HepG2 (cell line): ENCODE measurements around the gene METTL1. TPM values are rescaled to one million over a fixed set of nuclear protein-coding genes. Genes with fewer than 3 reads are reported as not detected.
A peak's percentile ranks its signal among the peaks of the same experiment; 100 is the strongest.

ENCODE experiments used
- ATF1 ChIP-seq: IDR thresholded peaks from 2 replicates; pipeline ENCODE4 v1.6.1; 2016; ENCODE audit warnings: mild to moderate bottlenecking, control low read depth
- ATF6 ChIP-seq: sonication (generic); formaldehyde crosslinking; conservative IDR thresholded peaks from 2 replicates; pipeline ENCODE4 v1.4.0; 2020; ENCODE audit warnings: missing genetic modification reagents
- BRF2 ChIP-seq: sonication (generic); formaldehyde crosslinking; IDR thresholded peaks from 2 replicates; pipeline ENCODE4 v1.8.1; 2022; ENCODE audit warnings: mild to moderate bottlenecking, missing genetic modification reagents
- CCDC6 ChIP-seq: sonication (generic); formaldehyde crosslinking; IDR thresholded peaks from 2 replicates; pipeline ENCODE4 v1.8.1; 2022; ENCODE audit warnings: mild to moderate bottlenecking, missing genetic modification reagents, moderate library complexity
- CENPBD1 ChIP-seq: sonication (generic); formaldehyde crosslinking; IDR thresholded peaks from 2 replicates; pipeline ENCODE4 v1.8.0; 2022; ENCODE audit warnings: missing genetic modification reagents, low read depth, mild to moderate bottlenecking, borderline replicate concordance
- CHD4 ChIP-seq: fragments of 200-600 bp; sonication (generic); IDR thresholded peaks from 2 replicates; pipeline ENCODE4 v1.7.0; 2017; ENCODE audit warnings: mild to moderate bottlenecking, low read length, borderline replicate concordance
- DZIP1 ChIP-seq: sonication (generic); formaldehyde crosslinking; IDR thresholded peaks from 2 replicates; pipeline ENCODE4 v1.5.0; 2020; ENCODE audit warnings: mild to moderate bottlenecking, missing genetic modification reagents
- HES4 ChIP-seq: sonication (generic); formaldehyde crosslinking; IDR thresholded peaks from 2 replicates; pipeline ENCODE4 v1.9.0; 2021; ENCODE audit warnings: mild to moderate bottlenecking, missing genetic modification reagents, borderline replicate concordance
- HOXA7 ChIP-seq: sonication (generic); formaldehyde crosslinking; IDR thresholded peaks from 2 replicates; pipeline ENCODE4 v1.8.1; 2022; ENCODE audit warnings: mild to moderate bottlenecking, missing genetic modification reagents, moderate library complexity
- ISX ChIP-seq: sonication (generic); formaldehyde crosslinking; conservative IDR thresholded peaks from 2 replicates; pipeline ENCODE4 v1.5.0; 2020; ENCODE audit warnings: missing genetic modification reagents
- KMT2B ChIP-seq: IDR thresholded peaks from 2 replicates; pipeline ENCODE4 v1.6.1; 2016; ENCODE audit warnings: missing genetic modification reagents, missing compliant biosample characterization
- MAZ ChIP-seq, 2 experiments: sonication (generic) in 1 of 2; formaldehyde crosslinking in 1 of 2; IDR thresholded peaks; 2 replicates each; pipeline versions ENCODE4 v1.5.0 to v1.6.1; 2012 to 2020; ENCODE audit warnings: low read depth in 2 of 2, mild to moderate bottlenecking in 2 of 2, borderline replicate concordance in 1 of 2, improper control_type of control experiment in 1 of 2, low read length in 1 of 2, missing genetic modification reagents in 1 of 2, moderate library complexity in 1 of 2
- NFRKB ChIP-seq: fragments of 450-650 bp; IDR thresholded peaks from 2 replicates; pipeline ENCODE4 v1.6.1; 2017
- NFYB ChIP-seq: sonication (generic); formaldehyde crosslinking; IDR thresholded peaks from 2 replicates; pipeline ENCODE4 v1.4.0; 2020; ENCODE audit warnings: missing genetic modification reagents
- RBM39 ChIP-seq: fragments of 200-400 bp; formaldehyde crosslinking; IDR thresholded peaks from one replicate; pipeline ENCODE4 v1.6.1; 2018; ENCODE audit warnings: antibody characterized with exemption, mild to moderate bottlenecking, low read depth, low read length; ENCODE audit not compliant: poor library complexity, severe bottlenecking
- SYNCRIP ChIP-seq: fragments of 200-400 bp; formaldehyde crosslinking; IDR thresholded peaks from 2 replicates; pipeline ENCODE4 v1.6.1; 2018; ENCODE audit warnings: mild to moderate bottlenecking, low read depth, low read length; ENCODE audit not compliant: insufficient read depth
- ZMYM4 ChIP-seq: sonication (generic); formaldehyde crosslinking; IDR thresholded peaks from 2 replicates; pipeline ENCODE4 v1.8.1; 2023; ENCODE audit warnings: mild to moderate bottlenecking, missing genetic modification reagents
- ZNF124 ChIP-seq: sonication (generic); formaldehyde crosslinking; IDR thresholded peaks from 2 replicates; pipeline ENCODE4 v1.4.0; 2020; ENCODE audit warnings: missing genetic modification reagents
- ZNF30 ChIP-seq: sonication (generic); formaldehyde crosslinking; IDR thresholded peaks from 2 replicates; pipeline ENCODE4 v1.5.0; 2020; ENCODE audit warnings: mild to moderate bottlenecking, missing genetic modification reagents
- ZNF331 ChIP-seq: sonication (generic); formaldehyde crosslinking; IDR thresholded peaks from 2 replicates; pipeline ENCODE4 v1.4.0; 2020; ENCODE audit warnings: missing genetic modification reagents
- ZNF589 ChIP-seq: sonication (generic); formaldehyde crosslinking; conservative IDR thresholded peaks from 2 replicates; pipeline ENCODE4 v1.8.0; 2022; ENCODE audit warnings: mild to moderate bottlenecking, moderate library complexity, missing genetic modification reagents
- ZNF816 ChIP-seq: sonication (generic); formaldehyde crosslinking; IDR thresholded peaks from 2 replicates; pipeline ENCODE4 v1.8.0; 2022; ENCODE audit warnings: missing genetic modification reagents, mild to moderate bottlenecking, borderline replicate concordance
- ZZZ3 ChIP-seq: sonication (generic); formaldehyde crosslinking; IDR thresholded peaks from 2 replicates; pipeline ENCODE4 v1.4.0; 2020; ENCODE audit warnings: missing genetic modification reagents, mild to moderate bottlenecking, borderline replicate concordance
- polyA plus RNA-seq, 8 experiments: library from polyadenylated mRNA; depleted of rRNA in 3 of 8; stranded (reverse) in 7 of 8; unstranded in 1 of 8; fragments of >200 nt; fragmentation: Illumina TruSeq in 4 of 8; extraction: Trizol in 4 of 8; gene quantifications; 2 replicates each; pipeline versions ENCODE4 v1.2.1 to v1.2.3, GENCODE V29; 2011 to 2016; ENCODE audit warnings: low read depth in 4 of 8, missing spikeins in 1 of 8, mixed read lengths in 1 of 8; ENCODE audit not compliant: insufficient read depth in 1 of 8
- total RNA-seq, 5 experiments: library from RNA; depleted of rRNA; stranded (reverse); fragments of >200 nt; fragmentation: Illumina TruSeq; extraction: Trizol; gene quantifications; 2 replicates each; pipeline ENCODE4 v1.2.3, GENCODE V29; 2016; ENCODE audit warnings: low read depth in 1 of 5

The METTL1 gene
- total and polyA plus RNA-seq, 2 of the 13 experiments (the other 11 are each of a cell fraction or from before 2014, with no cell fraction given): 34.7 to 36.9 TPM

- TF ChIP-seq CHD4: no peak
- TF ChIP-seq ZNF30 (CRISPR knock-in tag): no peak
- TF ChIP-seq HOXA7 (CRISPR knock-in tag): no peak
- peak; percentile 86 for TF ChIP-seq KMT2B
- peak; percentile 91 for TF ChIP-seq MAZ (IDR thresholded peaks at IDR 0.05; ENCODE audit: borderline replicate concordance, low read depth, low read length)
- TF ChIP-seq MAZ (CRISPR knock-in tag; IDR thresholded peaks at IDR 0.05; ENCODE audit: low read depth): peak; percentile 99
- no peak for TF ChIP-seq ATF1 (CRISPR knock-in tag)
- TF ChIP-seq ZZZ3: peak; percentile 94; the same call in 1 of the 2 replicates
- TF ChIP-seq ZMYM4 (CRISPR knock-in tag): peak; percentile 91
- no peak for TF ChIP-seq ATF6 (CRISPR knock-in tag)
- TF ChIP-seq ZNF589 (CRISPR knock-in tag): peak; percentile 88
- TF ChIP-seq CCDC6 (CRISPR knock-in tag): peak; percentile 88; the same call in 1 of the 2 replicates
- peak; percentile 81 for TF ChIP-seq ZNF331 (CRISPR knock-in tag)
- TF ChIP-seq NFYB (CRISPR knock-in tag): peak; percentile 75
- TF ChIP-seq ZNF124 (CRISPR knock-in tag): 0 out of 2 replicates have a peak, but pooled peaks have one; percentile 51
- no peak for TF ChIP-seq ISX (CRISPR knock-in tag)
- no peak for TF ChIP-seq NFRKB
- peak; percentile 67; the same call in 1 of the 2 replicates for TF ChIP-seq ZNF816 (CRISPR knock-in tag)
- TF ChIP-seq SYNCRIP: no peak
- no peak; the same call in 1 of the 2 replicates for TF ChIP-seq HES4 (CRISPR knock-in tag)
- TF ChIP-seq BRF2 (CRISPR knock-in tag): no peak; the same call in 1 of the 2 replicates
- no peak for TF ChIP-seq CENPBD1 (CRISPR knock-in tag)
- TF ChIP-seq RBM39: peak; percentile 96
- no peak for TF ChIP-seq DZIP1
Observed at GRCh38 chr12:57751788-57752667, 19.9 kb downstream of the METTL1 start, which contains the start of gene CDK4 (continued).
